ENCODE results near the gene TNNT1.
A peak's percentile ranks its signal among the peaks of the same experiment; 100 is the strongest.
"Not testable (repeated sequence)": the region's sequence is repeated elsewhere in the genome, so short reads cannot be mapped to it uniquely, and the experiment has no call there.

Gene TNNT1, protein sequence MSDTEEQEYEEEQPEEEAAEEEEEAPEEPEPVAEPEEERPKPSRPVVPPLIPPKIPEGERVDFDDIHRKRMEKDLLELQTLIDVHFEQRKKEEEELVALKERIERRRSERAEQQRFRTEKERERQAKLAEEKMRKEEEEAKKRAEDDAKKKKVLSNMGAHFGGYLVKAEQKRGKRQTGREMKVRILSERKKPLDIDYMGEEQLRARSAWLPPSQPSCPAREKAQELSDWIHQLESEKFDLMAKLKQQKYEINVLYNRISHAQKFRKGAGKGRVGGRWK

DNA sequence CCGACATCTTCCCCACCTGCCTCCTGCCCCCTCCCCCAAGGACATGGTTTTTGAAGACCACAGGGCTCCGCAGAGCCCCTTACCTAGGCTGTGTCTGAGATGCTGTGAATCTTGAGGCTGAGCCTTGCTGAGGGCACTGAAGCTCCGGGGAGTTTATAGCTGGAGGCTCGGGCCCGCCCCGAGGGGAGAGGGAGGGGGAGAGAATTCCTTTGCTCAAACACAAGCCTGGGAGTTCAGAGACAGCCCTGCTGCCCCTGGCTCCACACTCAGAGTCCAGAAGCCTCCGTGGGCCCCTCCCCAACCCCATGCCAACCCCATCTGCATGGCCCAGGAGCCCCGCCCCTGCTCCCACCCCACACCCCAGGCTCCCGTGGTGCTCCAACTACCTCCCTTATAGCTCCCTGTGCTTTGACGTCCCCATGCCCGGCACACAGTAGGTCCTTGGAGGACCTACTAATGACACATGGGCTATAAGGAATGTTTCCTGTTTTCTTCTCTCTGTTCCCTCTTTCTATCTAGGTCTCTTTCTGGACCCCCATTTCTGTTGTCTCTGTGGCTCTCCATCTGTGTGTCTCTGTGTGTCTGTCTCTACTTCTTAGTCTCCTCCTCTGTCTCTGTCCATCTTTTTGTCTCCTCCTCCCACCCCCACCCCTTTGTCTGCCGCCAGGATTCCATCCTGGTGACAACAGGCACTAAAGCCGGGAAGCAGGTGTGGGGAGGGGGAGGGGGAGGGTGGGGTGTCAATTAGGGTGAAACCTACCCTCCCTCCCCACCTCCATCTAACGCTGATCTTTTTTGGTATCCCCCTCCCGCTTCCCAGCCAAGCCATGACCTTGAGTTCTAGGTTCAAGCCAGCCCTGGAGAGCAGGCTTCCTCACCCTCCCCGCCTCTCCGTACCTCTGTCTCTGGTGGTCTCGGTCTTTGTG is at the start of gene TNNT1:
TNNT1 (minus strand) TSS at position 129 of the 926 bp plus-strand sequence. CDS start 2,049 bp downstream, outside the sequence.
- DNase-seq (ENCODE audit: low spot score): no peak

DNA sequence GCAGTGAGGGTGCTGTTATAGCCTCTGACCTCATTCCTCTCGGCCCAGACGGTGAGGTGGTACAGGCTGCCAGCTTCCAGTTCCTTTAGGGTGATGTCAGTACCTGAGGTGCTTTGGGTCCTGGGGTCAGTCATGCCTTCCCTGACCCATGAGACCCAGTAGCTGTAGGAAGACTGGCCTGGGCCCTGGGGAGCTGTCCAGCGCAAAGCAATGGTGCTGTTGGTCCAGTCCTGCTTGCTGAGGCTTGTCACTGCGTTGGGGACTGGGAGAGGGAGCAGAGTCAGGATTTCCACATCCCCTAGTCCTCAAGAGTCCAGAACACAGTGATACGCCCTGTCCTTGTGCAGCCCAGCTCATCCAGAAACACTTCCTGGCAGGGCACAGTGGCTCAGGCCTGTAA is 49.6 kb upstream of the TNNT1 start:
- DNase-seq (ENCODE audit: low spot score): no peak

DNA sequence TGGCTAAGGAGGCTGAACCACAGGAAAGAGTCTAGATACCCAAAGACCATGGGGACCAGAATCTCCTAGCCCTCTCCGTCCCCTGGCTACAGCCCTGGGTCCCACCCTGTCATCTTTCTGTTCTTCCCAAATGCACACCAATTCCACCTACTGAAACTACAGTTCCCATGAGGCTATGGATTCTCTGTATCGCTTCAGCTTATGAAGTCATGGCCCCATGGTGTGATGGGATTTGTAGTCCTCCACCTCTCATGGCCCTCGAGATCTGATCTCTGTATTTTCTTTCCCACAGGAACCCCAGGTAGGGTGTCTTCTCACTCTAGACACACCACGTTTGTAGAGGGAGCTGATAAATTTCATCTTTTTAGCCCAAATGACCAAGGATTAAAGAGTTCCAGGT is 48.5 kb upstream of the TNNT1 start:
- peak; percentile 14 for DNase-seq (ENCODE audit: low spot score)

- no peak for DNase-seq (ENCODE audit: low spot score)
These were observed 47.8 kb upstream of the TNNT1 start for GRCh38 chr19:55196803-55197202.

GRCh38 chr19:55193481-55193880 is 44.5 kb upstream of the TNNT1 start:
- no peak for DNase-seq (ENCODE audit: low spot score)

- DNase-seq (ENCODE audit: low spot score): no peak
These were observed 40.4 kb upstream of the TNNT1 start for GRCh38 chr19:55189403-55189835.

DNA sequence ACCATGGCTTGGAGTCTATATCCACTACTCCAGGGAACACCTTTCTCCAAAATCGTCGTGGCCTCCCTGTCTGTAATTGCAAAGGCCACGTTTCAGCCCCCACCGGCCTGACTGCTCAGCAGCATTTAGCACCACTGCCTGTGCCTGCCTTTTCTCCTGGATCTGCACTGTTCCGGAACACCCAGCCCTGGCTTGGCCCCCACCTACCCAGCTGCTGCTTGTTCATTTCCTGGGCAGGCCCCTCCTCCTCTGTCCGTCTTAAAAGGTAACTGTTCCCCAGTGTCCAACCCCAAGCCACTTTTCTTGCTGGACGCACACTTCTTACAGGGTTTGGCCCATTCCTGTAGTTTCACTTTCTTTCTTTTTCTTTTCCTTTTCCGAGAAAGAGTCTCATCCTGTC is 39.6 kb upstream of the TNNT1 start:
- DNase-seq (ENCODE audit: low spot score): no peak

GRCh38 chr19:55186080-55186479 is 37.1 kb upstream of the TNNT1 start:
- no peak for DNase-seq (ENCODE audit: low spot score)

GRCh38 chr19:55181740-55182139 is 32.7 kb upstream of the TNNT1 start:
- DNase-seq (ENCODE audit: low spot score): no peak

DNA sequence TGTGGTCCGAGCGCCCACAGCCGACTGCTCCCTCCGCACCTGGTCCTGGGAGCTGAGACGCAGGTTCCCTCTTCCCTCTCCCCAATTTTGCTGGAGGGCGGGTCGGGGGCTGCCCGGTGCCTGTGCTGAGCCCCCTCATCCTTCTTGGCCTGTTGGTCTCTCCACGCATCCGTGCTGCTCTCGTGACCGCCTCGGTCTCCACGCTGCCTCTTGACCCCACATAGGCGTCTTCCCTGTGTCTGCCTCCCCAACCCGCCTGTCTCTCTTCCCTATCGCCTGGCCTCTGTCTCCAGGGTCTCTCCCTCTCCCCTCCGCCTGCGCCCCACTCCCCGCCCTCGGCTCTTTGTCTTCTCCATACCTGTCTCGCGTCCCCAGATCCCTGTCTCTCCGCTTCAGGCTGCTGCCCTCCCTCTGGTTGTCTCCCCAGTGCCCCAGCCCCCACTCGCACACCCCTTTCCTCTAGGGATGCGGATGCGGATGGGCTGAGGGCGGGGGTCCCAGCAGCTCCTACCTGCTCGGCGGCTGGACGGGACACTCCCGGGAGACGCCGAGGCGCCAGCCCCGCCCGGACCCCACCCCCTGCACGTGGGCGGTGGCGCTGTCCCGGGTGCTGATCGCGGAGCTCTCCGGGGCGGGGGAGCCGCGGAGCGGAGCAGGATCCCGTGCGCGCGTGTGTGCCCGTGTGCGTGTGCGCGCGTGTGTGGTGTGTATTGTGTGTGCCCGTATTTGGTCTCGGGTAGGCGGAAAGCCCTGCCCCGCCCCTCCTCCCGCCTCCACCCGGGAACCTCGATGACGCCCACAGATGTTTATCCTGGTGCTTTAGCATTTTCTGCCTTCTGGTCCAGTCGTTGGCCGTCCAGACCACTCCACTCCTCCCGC is 30.8 kb upstream of the TNNT1 start, which contains the start of gene SYT5:
SYT5 (minus strand) TSS at position 684 of the 879 bp plus-strand sequence. CDS start 1,248 bp downstream, outside the sequence.
- no peak for DNase-seq (ENCODE audit: low spot score)

- peak; percentile 82 for DNase-seq (ENCODE audit: low spot score)
These were observed 30.0 kb upstream of the TNNT1 start for GRCh38 chr19:55178781-55179599.

DNA sequence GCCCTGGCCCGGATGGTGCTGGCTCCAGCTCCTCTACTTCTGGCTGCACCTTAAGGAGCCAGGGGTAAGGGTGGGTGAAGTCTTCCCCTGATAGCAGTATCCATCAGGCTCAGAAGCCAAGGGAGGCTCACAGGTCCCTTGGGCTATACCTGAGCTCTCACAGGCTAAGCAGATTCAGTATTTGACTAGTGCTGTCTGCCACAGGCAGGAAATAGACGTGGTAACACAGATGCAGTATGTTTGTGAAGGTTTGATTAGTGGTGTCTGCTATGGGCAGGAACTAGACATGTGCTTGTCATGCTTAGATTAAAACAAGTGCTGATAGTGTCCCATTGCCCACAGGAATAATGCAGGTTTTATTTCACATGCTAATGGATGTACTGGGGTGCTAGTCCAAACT is 27.1 kb upstream of the TNNT1 start:
- peak; percentile 16 for DNase-seq (ENCODE audit: low spot score)

- no peak for DNase-seq (ENCODE audit: low spot score)
These were observed 26.3 kb upstream of the TNNT1 start for GRCh38 chr19:55175117-55175867.

- no peak for DNase-seq (ENCODE audit: low spot score)
These were observed 25.6 kb upstream of the TNNT1 start for GRCh38 chr19:55174425-55175116.

DNA sequence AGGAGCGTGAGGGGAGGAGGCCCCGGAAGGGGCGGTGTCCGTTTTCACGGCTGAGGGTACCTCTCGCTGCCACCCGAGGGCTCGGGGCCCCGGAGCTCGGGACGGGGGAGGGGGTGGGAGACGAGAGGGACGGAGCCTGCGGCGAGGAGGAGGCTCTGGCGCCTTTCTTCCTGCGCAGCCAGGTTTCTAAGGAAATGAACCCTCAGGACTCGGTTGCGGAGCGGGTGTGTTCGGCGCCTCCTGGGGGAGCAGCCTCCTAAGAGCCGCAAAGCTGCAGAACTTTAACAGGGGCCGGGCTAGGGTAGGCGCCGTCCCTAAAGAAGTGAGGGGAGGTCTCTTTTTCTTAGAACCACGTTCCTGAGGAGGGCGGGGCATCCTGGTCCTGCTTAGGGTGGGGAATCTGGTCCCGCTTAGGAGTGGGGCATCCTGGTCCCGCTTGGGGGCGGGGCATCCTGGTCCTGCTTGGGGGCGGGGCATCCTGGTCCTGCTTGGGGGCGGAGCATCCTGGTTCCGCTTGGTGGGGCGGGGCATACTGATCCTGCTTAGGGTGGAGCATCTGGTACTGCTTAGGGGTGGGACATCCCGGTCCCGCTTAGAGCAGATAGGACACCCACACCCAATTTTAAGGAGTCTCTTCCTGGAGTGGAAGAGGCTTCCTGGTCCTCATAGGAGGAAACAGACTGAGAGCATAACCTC is 24.9 kb upstream of the TNNT1 start:
- peak; percentile 40 for DNase-seq (ENCODE audit: low spot score)

DNA sequence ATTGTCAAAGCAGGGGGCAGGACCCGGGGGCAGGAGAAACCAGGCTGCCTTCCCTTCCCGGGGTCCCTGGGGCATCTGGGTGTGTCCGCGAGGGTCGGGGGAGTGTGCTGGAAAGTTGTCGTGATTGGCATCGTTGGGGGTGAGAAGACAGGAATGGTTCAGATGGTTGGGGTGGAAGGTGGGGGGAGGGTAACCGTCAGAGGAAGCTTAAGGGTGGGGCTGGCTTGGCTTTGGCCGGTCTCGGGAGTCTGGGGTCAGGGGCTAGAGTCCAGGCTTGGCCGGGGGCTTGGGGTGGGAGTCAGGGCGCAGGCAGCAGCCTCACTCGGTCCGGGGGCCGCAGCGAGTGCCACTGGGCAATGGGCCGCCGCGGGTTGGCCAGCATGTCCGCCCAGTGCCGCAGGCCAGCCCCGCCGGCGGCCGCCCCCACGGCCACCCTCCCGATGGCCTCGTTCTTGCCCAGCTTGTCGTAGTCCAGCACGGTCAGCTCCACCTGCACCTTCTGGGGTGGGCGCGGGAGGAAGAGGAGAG is 24.2 kb upstream of the TNNT1 start:
- no peak for DNase-seq (ENCODE audit: low spot score)

DNA sequence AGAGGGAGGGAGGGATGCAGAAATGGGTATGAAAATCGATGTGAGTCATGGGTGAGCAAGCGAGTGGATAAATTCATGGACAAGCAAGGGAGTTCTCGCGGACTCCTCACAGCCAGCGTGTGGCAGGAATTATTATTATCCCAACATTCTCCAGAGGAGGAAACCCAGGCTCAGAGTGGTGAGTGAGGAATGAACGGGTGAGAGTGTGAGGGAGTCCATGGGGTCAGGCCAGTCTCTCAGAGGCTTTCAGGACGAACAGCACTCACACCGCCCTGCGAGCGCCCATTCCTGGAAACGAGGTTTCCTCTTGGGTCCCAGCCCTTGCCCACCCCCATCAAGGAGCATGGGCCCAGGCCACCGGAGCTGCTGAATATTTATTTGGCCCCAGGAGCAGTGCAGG is 23.7 kb upstream of the TNNT1 start:
- no peak for DNase-seq (ENCODE audit: low spot score)

DNA sequence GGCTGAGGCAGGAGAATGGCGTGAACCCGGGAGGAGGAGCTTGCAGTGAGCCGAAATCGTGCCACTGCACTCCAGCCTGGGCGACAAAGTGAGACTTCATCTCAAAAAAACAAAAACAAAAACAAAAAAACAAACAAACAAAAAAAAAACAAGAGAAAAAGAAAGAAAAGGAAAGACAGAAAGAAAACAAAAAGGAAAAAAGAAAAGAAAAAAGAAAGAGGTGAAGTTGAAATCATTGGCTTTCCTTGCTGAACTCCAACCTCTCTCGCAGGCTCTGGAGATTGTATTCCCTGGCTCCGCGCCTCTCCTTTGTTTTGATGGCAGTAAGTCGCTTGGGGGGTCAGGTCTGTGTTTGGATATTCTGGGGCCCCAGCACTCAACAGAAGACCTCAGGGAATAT is 23.3 kb upstream of the TNNT1 start:
- not testable (repeated sequence) for DNase-seq (ENCODE audit: low spot score)

GRCh38 chr19:55171440-55171839 is 22.4 kb upstream of the TNNT1 start:
- no peak for DNase-seq (ENCODE audit: low spot score)

Data from activated CD4-positive, alpha-beta T cell treated with anti-CD3 and anti-CD28 coated beads, Interleukin-2, Interleukin-4, amounts not matched to agents 100 ng/mL and 50 ng/mL, durations not matched to agents 16 hours and 8 hours (primary cell).